IPS-11a (cell line): ENCODE results near the gene PPY.
"Not testable (repeated sequence)": the region's sequence is repeated elsewhere in the genome, so short reads cannot be mapped to it uniquely, and the experiment has no call there.

Experiments used
- H3K4me3 ChIP-seq: one replicate; pipeline ENCODE4 v1.5.1; 2013; ENCODE audit warnings: low read depth, low read length, control low read depth

Gene PPY

DNA sequence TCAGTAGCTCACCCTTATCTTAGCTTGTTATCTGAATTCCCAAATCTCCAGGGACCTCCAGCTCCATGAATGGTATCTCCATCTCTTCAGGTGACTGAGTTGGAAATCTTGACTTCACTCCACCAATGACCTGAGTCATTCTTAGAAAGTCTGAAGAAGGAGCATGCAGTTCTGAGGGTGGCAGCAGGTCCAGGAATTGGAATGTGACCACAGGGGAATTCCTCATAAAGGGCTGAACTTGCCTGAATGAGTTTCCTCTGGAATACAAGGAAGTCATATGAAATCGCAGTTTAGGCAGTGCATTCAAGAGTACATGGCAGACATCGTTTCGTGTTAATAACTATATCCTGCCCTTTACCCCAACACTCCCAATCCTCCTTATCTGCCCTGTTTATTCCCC, 24.0 kb upstream of the PPY start:
- H3K4me3 ChIP-seq: no peak overlapping the region

DNA sequence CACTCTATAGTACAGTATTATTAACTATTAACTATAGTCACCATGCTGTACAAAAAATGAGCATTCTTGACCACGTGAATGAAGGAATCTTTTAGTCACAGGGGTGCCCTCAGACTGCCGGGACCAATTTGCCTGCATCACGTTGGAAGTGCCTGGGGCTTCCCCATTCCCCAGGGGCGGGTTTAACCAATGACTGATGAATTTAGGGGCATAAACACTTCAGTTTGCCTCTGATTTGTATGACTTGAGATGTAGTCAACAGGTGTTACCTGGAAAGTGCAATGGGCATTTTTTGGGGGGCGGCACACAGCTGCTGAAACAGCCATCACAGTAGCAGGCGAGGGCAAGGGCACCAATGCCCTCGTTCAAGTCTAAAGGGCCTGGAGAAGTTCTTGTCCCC, 20.2 kb upstream of the PPY start:
- H3K4me3 ChIP-seq: no peak overlapping the region

DNA sequence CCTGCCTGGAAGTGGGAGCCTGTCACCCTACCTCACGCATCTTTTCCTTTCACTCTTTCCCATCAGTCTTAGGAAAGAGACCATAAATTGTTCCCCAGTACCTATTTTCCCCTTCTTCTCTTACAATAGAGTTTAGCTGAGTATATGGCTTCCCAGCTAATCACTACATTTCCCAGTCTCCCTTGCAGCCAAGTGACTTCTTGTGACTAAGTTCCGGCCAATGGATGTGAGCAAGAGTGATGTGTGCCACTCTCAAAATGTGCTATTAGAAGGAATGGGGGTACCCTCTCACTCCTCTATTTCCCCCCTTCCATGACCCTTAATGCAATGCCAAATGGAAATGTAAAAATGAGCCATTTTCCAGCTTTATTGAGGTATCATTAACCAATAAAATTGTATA, 19.7 kb upstream of the PPY start:
- H3K4me3 ChIP-seq: no peak overlapping the region

DNA sequence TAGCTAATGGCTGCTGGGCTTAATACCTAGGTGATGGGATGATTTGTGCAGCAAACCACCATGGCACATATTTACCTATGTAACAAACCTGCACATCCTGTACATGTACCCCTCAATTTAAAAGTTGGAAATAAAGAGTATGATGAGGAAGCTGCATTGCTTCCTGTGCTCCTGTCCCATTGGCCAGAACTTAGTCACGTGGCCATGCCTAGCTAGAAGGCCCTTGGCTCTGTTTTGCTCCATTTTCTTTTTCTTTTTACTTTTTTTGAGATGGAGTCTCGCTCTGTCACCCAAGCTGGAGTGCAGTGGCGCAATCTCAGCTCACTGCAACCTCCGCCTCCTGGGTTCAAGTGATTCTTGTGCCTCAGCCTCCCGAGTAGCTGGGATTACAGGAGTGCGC, 19.0 kb upstream of the PPY start:
- H3K4me3 ChIP-seq: not testable (repeated sequence)

DNA sequence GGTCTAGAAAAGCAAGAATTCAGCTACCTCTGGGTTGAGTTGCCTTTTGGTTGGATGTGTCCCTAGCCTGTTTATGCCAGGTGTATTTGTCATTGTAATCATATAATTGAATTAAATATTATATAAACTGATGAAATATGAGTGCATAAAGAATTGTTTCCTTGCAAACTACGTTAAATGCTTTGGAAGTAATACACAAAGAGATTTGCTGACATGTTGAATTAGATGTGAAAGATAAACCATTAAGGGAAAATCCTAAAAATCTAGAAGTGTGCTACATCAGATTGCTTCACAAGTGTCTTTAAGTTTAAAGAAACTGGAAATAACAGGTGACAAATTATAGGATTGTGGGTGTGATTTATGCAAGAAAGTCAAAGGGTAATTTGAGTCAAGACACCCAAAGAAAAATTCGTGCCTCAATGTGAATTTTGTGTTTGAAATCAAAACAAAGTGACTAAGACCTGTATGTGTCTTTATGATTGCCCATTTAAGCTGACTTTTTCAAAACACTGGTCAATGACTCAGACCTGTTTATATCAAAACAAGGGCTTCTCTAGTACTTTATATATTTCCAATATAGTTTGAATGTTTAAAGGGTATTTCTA, 16.6 kb upstream of the PPY start:
- H3K4me3 ChIP-seq: no peak overlapping the region

DNA sequence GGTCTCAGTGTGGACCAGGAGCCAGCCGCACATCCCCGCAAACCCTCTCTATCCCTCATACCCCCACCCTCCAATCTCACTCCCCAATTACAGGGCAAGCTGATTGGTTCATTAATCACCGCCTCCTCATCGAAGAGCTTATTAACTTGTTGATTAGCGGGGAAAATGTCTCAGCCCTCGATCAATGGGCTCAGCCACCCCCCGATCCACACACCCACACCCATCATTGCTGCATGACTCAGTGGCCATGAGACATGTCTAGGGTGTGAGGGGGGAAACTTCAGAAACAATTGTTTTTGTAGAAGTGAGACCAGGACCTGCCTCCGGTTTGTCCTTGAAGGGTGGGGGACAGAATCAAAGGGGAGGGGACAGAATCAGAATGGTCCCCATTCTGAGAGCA, 13.9 kb upstream of the PPY start:
- no peak overlapping the region for H3K4me3 ChIP-seq

DNA sequence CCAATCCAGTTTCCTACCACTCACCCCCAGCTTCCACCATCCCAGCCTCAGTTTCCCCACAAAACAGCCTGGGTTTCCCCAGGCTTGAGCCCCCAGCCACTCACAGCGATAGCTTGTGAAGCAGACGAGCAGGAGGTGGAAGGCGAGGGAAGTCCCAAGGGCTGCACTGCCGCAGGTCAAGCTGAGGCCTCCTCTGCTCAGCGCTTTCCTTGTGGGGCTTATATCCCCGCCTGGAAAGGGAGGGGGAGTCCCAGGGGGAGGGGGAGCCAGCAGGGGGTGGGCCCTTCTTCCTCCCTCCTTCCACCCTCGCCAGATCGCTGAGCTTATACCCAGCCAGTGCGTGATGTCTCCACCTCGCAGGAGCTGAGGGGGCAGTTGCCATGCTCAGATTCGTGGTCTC, 11.5 kb upstream of the PPY start, which contains the start of gene PYY:
PYY (minus strand) TSS at position 195 of the 400 bp plus-strand sequence. CDS start 457 bp downstream, outside the sequence.
- peak within 1 kb of the TSS; percentile 72 for H3K4me3 ChIP-seq

DNA sequence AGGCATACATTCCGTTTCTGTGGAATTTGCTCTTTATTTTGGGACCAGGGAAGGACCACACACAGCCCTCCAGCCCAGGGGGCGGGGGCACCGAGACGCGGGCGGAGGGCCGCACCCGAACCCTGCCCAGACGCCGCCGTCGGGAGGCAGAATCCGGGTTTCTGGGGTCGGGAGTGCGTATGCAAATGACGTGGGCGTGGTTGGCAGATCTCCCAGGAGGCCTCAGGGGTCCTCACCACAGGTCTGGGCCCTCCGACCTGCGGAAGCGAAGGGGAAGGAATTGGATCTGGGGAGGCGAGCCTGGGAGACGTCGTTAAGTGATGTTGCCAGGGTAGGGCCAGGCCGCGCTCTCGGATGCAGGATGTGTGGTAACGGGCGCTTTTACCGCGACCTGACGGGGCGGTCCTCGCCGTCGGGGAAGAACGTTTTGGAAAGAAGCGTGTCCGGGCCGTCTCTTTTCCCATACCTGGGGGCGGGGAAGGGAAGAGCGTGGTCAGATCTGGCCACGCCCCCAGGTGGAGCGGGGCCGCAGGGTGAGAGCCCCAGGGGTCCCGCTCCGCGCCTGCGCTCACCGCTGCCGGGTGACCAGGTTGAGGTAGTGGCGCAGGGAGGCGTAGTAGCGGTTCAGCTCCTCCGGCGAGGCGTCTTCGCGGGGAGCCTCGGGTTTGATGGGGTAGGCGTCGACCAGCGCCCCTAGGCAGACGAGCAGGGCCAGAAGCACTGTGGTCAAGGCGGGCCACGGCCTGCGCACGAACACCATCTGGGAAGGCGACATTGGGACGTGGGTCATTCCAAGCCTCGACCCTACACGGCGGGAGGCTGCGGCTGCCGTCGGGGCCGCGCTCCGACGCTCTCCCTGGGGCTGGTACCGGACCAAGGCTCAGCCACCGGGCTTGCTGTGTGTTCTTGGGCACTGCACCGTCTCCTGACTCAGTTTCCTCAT, 10.7 kb upstream of the PPY start:
- H3K4me3 ChIP-seq: peak overlapping the region; percentile 72

DNA sequence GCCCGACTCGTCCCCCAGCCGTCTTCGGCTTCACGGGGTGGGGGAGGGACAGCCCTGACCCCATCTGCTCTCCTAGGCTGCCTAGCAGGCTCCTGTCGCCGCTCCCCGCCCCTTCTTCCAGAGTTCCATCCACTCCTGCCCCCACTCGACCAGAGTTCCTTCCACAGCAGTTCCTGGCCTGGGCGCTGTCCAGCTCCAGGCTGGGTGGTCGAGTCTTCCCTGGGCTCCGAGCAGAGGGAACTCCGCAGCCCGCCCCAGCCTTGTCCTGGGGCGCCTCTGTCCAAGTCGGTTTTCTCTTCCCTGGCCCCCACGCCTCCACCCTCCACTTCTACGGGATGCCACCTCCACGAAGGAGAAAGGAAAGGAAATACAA, 10.1 kb upstream of the PPY start:
- peak overlapping the region; percentile 72 for H3K4me3 ChIP-seq

DNA sequence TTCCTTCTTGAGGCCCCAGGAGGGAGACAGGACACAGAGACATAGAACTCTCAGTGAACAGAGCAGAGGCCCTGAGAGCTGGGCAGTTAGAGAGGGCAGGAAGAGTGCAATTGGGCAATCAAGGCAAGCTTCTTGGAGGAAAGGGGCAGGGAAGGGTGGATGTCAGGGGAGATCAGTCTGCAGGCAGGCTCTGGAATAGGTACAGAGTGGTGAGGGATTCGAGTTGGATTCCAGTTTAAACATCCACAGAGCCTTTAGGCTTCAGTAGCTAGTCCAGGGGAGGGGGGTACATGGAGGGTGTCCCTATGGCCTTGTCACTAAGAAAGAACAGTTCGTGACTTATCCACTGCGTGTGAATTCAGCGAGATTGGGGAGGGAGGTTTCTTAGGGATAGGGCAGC, 9.5 kb upstream of the PPY start:
- H3K4me3 ChIP-seq: peak overlapping the region; percentile 72

DNA sequence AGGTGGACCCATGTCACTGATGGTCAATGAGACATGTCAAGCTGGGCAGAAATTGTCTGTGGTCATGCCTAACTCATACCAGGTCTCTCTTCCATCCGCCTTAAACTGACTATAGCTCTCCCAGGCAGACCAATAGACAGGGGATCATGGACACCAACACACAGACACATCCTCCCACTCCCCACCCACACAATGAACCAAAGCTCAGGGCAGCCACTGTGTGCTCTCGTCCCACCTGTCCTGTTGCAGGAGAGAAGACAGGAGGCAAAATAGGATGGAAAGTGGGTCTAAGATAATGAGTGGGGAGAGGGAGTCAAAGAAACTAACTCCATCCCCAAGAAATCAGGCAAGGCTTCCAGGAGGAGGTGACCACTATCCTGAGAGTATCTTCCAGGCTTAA, 8.3 kb upstream of the PPY start:
- no peak overlapping the region for H3K4me3 ChIP-seq

DNA sequence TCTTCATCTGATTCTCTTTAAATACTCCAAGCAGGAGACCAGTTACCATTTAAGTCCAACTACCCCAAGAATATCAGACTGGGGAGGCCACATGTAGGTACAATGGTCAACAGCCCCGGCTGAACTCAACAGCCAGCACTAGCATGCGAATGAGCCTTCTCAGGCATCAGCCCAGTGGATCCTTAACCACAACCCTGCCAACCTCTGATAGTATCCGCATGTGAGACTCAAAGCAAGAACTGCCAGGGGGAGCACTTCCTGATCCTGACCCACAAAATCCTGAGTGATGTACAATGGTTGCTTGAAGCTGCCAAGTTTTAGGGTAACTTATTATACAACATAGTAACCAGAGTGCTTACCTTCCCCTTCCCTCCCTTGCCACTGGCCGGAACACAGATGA, 7.5 kb upstream of the PPY start:
- H3K4me3 ChIP-seq: no peak overlapping the region

DNA sequence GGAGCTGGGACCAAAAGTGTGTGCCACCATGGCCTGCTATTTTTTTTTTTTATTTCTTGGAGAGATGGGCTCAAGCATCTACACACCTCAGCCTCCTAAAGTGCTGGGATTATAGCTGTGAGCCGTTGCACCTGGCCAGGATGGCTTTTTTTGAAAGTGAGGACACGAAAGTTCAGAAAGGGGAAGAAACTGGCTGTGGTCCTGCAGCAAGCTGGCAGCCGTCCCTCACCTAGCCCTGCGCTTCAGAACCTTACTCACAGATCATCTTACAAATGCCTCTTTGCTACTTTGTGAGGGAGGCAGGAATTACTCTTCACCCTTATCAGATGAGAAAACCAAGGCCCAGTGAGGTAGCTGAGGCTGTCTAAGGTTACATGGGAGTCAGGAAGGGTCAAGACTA, 4.5 kb upstream of the PPY start:
- no peak overlapping the region for H3K4me3 ChIP-seq

DNA sequence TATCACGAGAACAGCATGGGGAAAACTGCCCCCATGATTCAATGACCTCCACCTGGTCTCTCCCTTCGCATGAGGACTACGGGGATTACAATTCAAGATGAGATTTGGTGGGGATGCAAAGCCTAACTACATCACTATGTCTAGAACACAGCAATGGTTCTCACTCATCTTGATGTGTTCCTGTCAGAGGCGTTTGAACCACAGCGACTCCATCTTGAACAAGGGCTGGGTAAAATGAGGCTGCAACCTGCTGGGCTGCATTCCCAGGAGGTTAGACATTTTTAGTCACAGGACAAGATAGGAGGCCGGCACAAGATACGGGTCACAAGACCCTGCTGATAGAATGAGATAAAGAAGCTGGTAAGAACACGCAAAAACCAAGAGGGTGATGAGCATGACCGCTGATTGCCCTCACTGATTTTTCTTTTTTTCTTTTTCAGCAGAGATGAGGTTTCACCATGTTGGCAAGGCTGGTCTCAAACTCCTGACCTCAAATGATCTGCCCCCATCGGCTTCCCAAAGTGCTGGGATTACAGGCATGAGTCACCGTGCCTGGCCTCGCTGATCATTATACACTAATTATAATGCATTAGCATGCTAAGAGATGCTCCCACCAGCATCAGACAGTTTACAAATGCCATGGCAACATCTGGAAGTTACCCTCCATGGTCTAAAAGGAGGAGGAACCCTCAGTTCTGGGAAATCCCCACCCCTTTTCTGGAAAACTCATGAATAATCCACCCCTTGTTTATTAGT, 3.0 kb upstream of the PPY start:
- H3K4me3 ChIP-seq: no peak overlapping the region

DNA sequence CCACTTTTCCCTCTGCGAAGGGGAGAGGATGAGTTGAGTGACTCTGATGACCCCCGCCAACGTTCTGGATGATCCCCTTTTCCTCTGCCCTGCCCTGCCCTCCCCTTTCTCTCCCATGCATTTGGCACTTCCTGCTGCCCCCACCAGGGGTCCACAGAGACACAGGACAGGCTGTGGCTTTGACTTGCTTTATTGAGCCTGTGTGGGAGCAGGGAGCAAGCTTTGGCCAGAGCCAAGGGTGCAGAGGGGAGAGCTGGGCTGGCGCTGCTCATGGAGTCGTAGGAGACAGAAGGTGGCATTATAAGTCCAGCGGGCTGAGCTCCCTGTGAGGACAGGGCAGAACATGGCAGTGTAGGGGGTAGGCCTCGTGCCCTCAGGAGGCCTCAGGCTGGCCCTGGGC, 1.6 kb downstream of the PPY start:
- no peak overlapping the region for H3K4me3 ChIP-seq

DNA sequence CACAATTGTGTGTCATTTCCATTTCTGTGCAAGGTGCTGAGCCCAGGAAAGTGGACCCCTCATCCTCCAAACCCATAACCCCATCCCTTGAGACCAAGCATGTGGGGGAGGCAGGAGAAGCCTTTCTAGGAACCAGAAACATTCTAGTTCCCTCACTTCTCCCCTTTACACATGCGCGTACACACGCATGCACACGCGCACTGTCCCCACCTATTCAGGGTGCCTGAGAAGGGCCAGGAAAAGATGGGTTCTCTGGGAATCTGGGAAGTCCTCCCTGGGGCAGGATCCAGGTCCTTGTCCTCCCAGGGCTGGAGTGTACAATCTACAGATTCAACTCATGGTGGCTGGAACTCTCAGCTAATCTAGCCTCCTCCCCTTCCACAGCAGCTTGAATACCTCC, 2.4 kb downstream of the PPY start:
- no peak overlapping the region for H3K4me3 ChIP-seq

DNA sequence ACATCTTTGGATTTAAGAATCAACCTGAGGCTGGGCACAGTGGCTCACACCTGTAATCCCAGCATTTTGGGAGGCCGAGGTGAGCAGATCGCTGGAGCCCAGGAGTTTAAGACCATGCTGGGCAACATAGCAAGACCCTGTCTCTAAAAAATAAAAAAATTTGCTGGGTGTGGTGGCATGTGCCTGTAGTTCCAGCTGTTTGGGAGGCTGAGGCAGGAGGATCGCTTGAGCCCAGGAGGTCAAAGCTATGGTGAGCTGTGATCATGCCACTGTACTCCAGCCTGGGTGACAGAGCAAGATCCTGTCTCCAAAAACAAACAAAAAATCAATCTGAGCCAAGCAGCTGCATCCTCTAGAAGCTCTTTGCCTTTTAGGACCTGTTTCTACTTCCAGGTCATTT, 2.8 kb downstream of the PPY start:
- H3K4me3 ChIP-seq: not testable (repeated sequence)

DNA sequence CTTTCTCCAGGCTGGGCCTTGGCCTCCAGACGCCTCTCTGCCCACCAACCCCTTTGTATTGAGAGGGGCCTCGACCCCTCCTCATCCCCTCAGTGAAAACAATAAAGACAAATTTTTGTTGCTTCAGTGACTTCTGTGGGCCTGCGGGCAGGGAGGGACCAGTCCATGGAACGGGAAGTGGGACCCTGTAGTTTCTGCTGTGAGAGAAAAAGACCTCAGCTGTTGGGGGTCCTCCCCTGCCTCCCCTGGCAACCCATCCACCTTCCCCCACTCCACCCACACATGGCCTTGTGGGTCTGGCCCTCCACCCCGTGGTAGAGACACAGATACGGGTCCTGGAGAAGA, 3.5 kb downstream of the PPY start:
- no peak overlapping the region for H3K4me3 ChIP-seq

DNA sequence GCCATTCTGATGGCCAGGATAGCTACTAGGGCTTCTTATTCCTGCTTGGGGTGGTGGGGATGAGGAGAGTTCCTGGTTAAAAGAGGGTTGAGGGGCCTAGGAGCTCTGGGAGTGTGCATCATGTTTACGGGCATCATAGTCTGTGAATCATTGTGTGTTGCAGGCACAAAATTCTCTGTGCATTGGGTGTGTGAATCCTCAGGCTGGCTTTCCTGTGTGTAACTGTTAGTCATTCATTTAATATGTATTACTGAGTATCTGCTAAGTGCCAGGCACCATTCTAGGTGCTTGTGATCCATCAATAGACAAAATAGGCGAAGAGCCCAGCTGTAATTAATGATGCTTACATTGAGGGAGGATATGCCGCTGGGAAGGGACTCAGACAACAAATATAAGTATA, 5.8 kb downstream of the PPY start:
- H3K4me3 ChIP-seq: no peak overlapping the region

DNA sequence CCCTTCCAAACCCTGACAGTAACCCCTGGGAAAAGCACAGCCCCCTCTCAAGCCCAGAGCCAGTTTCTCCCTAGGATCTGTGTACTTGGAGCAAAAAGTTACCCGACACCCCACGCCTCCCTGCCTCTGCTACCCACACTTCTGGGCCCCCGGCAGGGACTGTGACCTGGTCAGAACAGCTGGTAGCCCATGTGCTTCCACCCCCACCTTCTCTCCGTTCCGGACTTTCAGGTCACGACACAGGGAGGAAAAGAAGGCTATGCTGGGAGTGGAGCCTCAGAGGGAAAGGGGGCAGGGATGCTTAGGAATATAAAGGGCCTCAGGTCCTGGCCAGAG, 6.4 kb downstream of the PPY start:
- no peak overlapping the region for H3K4me3 ChIP-seq

DNA sequence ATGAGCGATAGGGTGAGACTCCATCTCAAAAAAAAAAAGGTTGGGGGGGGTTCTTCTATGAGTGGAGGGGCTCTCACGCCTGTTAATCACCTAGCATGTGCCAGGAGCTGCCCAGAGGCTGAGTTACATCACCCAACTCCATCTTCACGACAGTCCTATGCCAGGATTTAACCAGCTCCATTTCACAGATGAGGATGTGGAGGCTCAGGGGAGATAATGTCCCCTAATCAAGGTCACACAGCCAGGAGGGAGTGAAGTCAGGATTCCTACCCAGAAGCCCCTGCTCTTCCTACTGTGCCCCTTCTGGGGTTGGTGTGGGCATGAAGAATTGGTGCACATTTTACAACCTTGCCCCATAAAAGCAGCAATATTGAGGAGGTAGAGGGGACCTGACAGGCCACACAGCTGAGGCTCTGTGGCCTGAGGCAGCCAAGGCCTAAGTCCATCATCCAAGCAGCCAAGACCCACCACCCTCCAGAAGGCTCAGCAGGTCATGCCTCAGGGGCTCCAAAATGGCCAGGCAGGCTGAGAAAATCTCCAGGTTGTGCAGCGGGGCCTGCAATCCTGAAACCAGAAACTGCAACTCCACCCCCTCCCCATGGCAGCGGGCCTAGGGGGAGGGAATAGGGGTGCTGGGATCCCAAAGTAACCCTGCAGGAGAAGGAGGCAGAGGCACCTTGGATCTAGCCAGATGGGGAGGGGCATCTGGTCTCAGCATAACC, 6.9 kb downstream of the PPY start:
- no peak overlapping the region for H3K4me3 ChIP-seq
